Measurements from ENCODE around the gene SSH3.

The SSH3 gene

DNA sequence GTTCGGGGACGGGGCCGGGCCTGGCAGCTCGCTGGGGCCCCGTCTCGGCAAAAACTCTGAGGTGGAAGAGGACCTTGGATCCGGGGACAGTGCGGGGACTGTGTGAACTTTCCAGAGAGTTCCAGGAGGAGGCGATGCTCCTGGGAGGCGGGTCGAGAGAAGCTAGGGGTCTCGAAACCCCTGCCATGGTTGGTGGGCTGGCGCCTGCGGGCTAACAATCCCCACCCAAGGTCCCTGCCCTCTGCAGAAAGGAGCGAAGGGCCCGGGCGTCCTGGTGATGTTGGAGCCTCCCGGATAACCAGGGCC lies 41.7 kb upstream of the SSH3 start:
- DNase-seq (ENCODE audit: low read depth in 1 of 2, low spot score in 1 of 2): no peak
- H3K27me3 ChIP-seq (ENCODE audit: insufficient read depth, poor library complexity, severe bottlenecking): no peaks in the 10 kb centered on the region
- no peak overlapping the region; the same call in 1 of the 2 replicates for H3K4me3 ChIP-seq (replicated peaks; ENCODE audit: insufficient read depth, low read length)
- no peak overlapping the region for H3K27ac ChIP-seq (replicated peaks)
- TF ChIP-seq GABPA (IDR thresholded peaks at IDR 0.05; ENCODE audit: low read depth) (no peak), POLR2AphosphoS5 (IDR thresholded peaks at IDR 0.05; ENCODE audit: low read depth) (no peak), SPI1 (IDR thresholded peaks at IDR 0.05; ENCODE audit: borderline replicate concordance, low read depth) (no peak)
- TF ChIP-seq, protein P1, sequence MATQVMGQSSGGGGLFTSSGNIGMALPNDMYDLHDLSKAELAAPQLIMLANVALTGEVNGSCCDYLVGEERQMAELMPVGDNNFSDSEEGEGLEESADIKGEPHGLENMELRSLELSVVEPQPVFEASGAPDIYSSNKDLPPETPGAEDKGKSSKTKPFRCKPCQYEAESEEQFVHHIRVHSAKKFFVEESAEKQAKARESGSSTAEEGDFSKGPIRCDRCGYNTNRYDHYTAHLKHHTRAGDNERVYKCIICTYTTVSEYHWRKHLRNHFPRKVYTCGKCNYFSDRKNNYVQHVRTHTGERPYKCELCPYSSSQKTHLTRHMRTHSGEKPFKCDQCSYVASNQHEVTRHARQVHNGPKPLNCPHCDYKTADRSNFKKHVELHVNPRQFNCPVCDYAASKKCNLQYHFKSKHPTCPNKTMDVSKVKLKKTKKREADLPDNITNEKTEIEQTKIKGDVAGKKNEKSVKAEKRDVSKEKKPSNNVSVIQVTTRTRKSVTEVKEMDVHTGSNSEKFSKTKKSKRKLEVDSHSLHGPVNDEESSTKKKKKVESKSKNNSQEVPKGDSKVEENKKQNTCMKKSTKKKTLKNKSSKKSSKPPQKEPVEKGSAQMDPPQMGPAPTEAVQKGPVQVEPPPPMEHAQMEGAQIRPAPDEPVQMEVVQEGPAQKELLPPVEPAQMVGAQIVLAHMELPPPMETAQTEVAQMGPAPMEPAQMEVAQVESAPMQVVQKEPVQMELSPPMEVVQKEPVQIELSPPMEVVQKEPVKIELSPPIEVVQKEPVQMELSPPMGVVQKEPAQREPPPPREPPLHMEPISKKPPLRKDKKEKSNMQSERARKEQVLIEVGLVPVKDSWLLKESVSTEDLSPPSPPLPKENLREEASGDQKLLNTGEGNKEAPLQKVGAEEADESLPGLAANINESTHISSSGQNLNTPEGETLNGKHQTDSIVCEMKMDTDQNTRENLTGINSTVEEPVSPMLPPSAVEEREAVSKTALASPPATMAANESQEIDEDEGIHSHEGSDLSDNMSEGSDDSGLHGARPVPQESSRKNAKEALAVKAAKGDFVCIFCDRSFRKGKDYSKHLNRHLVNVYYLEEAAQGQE (IDR thresholded peaks at IDR 0.05; ENCODE audit: insufficient replicate concordance, low read depth): no peak
- TF ChIP-seq, protein P2, sequence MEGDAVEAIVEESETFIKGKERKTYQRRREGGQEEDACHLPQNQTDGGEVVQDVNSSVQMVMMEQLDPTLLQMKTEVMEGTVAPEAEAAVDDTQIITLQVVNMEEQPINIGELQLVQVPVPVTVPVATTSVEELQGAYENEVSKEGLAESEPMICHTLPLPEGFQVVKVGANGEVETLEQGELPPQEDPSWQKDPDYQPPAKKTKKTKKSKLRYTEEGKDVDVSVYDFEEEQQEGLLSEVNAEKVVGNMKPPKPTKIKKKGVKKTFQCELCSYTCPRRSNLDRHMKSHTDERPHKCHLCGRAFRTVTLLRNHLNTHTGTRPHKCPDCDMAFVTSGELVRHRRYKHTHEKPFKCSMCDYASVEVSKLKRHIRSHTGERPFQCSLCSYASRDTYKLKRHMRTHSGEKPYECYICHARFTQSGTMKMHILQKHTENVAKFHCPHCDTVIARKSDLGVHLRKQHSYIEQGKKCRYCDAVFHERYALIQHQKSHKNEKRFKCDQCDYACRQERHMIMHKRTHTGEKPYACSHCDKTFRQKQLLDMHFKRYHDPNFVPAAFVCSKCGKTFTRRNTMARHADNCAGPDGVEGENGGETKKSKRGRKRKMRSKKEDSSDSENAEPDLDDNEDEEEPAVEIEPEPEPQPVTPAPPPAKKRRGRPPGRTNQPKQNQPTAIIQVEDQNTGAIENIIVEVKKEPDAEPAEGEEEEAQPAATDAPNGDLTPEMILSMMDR (IDR thresholded peaks at IDR 0.05; ENCODE audit: insufficient read depth, low read length): no peak

DNA sequence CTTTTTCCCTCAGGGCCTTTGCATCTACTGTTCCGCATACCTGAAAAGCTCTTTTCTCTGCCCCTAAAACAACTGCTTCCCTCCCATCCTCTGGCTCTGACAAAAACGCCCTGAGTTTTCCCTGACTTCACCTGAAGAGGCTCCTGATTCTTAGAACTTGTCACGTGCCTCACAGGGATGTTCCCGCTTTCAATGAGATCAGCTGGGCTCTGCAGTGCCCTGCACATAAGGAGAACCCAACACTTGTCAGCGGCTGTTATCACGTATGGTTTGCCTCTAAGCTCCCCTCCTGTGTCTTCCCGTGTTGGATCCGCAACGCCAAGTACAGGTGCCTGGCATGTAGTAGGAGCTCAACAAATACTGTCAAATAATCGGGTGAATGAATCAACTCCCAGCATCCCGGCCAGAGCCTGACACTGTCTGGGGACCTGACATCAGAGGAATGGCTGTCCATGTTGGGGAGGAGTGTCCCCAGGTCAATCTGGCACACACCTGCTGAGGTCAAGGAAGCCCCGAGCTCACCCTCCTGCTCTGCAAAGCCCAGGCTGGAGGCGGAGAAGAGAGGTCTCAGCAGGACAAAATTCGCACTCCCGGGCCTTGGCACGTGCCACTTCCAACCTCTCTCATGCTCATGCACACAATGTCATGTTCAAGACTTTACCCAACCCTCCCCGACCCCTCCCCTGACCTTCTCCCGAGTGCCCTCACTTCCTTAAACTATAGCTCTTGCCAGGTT lies 41.2 kb upstream of the SSH3 start:
- no peak for TF ChIP-seq GABPA (IDR thresholded peaks at IDR 0.05; ENCODE audit: low read depth)
- no peak for TF ChIP-seq POLR2AphosphoS5 (IDR thresholded peaks at IDR 0.05; ENCODE audit: low read depth)
- TF ChIP-seq SPI1 (IDR thresholded peaks at IDR 0.05; ENCODE audit: borderline replicate concordance, low read depth): no peak
- TF ChIP-seq, protein P1 (IDR thresholded peaks at IDR 0.05; ENCODE audit: insufficient replicate concordance, low read depth): no peak
- TF ChIP-seq, protein P2 (IDR thresholded peaks at IDR 0.05; ENCODE audit: insufficient read depth, low read length): no peak
- no peak for DNase-seq (ENCODE audit: low read depth in 1 of 2, low spot score in 1 of 2)
- no peaks in the 10 kb centered on the region for H3K27me3 ChIP-seq (ENCODE audit: insufficient read depth, poor library complexity, severe bottlenecking)
- H3K4me3 ChIP-seq (replicated peaks; ENCODE audit: insufficient read depth, low read length): no peak overlapping the region
- H3K27ac ChIP-seq (replicated peaks): no peak overlapping the region

DNA sequence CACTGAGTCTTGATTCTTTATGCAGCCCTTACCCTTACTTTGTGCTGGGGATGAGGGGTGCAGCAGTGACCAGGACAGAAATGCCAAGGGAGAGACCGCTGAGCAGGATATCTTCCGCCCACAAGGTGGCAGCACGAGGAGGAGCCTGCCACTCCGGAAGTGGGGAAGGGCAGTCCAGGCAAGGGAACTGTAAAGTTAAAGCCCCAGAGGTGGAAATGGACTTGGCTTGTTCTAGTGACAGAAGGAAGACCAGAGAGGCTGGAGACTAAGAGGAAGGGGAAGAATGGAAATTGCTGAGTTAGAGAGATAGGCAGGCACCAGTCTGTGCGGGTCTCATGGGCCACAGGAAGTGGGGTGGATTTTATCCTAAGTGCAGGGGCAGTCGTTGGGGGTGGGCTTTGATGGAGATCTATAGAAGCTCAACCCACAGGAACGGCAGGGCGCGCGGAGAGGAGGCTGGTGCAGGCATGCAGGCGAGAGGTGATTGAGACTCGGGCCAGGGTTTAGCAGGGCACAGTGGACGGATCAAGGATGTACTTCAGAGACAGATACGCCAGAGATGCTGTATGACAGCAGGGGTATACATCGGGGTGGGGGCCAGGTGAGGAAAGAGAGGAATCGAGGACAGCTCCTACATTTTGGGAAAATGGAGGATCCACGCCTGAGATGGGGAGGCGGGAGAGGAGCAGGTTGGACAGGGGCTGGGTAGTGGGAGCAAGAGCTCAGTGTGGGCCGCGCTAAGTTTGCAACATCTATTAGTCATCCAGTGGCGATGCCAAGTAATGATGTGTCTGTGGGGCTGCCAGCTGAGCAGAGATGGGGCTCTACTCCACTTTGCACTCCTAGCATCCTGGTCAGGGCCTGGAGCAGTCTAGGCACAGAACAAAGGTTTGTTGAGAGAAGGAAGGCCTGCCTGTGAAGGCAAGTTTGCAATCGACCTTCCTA lies 40.3 kb upstream of the SSH3 start:
- DNase-seq (ENCODE audit: low read depth in 1 of 2, low spot score in 1 of 2): peak; percentile 82 to 93
- Histone ChIP-seq H3K4me3 (replicated peaks; ENCODE audit: insufficient read depth, low read length) (no peak overlapping the region), H3K27ac (replicated peaks) (peak overlapping the region; percentile 32), H3K27me3 (ENCODE audit: insufficient read depth, poor library complexity, severe bottlenecking) (no peaks in the 10 kb centered on the region)
- TF ChIP-seq POLR2AphosphoS5 (IDR thresholded peaks at IDR 0.05; ENCODE audit: low read depth): 0 out of 2 replicates have a peak, but pooled peaks have one; percentile 39
- TF ChIP-seq, protein P2 (IDR thresholded peaks at IDR 0.05; ENCODE audit: insufficient read depth, low read length): peak; percentile 93
- 0 out of 2 replicates have a peak, but pooled peaks have one; percentile 21 for TF ChIP-seq GABPA (IDR thresholded peaks at IDR 0.05; ENCODE audit: low read depth)
- peak; percentile 72 for TF ChIP-seq SPI1 (IDR thresholded peaks at IDR 0.05; ENCODE audit: borderline replicate concordance, low read depth)
- TF ChIP-seq, protein P1 (IDR thresholded peaks at IDR 0.05; ENCODE audit: insufficient replicate concordance, low read depth): no peak

All from HL-60 (cell line).